Activated T-helper 2 cell treated with anti-CD3 and anti-CD28 coated beads, Interferon-gamma antibody, Interleukin-2, Interleukin-4, amounts not matched to agents 10 μg/mL and 5 μg/mL and 100 μg/mL, durations not matched to agents 14 hours and 24 hours and 36 hours (primary cell): Measurements from ENCODE around the gene PDZRN4. TPM values are rescaled to one million over a fixed set of nuclear protein-coding genes. Genes with fewer than 3 reads are reported as not detected.
"Not testable (repeated sequence)": the region's sequence is repeated elsewhere in the genome, so short reads cannot be mapped to it uniquely, and the experiment has no call there.

Experiments used
- DNase-seq: peaks from one replicate; pipeline ENCODE4 v3.0.0; 2021; ENCODE audit warnings: low spot score
- H3K27ac Mint-ChIP-seq: one replicate; pipeline ENCODE4 v1.8.0; 2021; ENCODE audit warnings: mixed read lengths
- H3K27me3 Mint-ChIP-seq: one replicate; pipeline ENCODE4 v1.8.0; 2021; ENCODE audit warnings: low read depth, mixed read lengths
- H3K36me3 Mint-ChIP-seq: one replicate; pipeline ENCODE4 v1.8.0; 2021; ENCODE audit warnings: low read depth, mixed read lengths
- H3K4me1 Mint-ChIP-seq: one replicate; pipeline ENCODE4 v1.8.0; 2021; ENCODE audit warnings: low read depth, mixed read lengths
- H3K4me3 Mint-ChIP-seq: one replicate; pipeline ENCODE4 v1.8.0; 2021; ENCODE audit warnings: low read depth, mild to moderate bottlenecking, moderate library complexity, mixed read lengths
- H3K9me3 Mint-ChIP-seq: one replicate; pipeline ENCODE4 v1.8.0; 2021; ENCODE audit warnings: mixed read lengths
- intact Hi-C: fragments of 100-400 bp; cut with micrococcal nuclease; formaldehyde crosslinking; loops from one replicate; pipeline ENCODE4 v1.15.1; 2023
- total RNA-seq: library from RNA; stranded (reverse); gene quantifications from 2 replicates; pipeline ENCODE4 v1.2.3, GENCODE V29; 2022

PDZRN4 gene
- total RNA-seq, 1 donor from 2014 or later = not detected

DNA sequence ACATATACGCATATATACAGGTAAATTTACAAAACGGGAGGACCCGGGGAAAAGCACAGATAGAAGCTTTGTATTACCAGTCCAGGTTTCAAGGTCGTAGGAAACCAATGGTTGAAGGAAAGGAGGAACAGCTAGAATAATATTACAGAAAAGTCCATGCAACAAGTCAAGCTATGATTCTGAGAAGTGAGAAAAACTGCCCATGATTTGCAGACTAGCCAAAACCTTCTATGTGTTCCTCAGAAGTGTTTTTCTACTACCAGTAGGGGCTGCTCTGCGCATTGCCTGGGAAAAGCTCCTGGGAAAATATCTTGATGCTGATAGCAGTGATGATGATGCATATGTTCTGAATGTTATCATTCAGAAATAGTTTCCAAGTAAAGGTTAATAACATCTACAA, 2.2 kb downstream of the PDZRN4 start:
- H3K4me3 Mint-ChIP-seq = no peak overlapping the region
- intact Hi-C loops = no loop called here
- H3K4me1 Mint-ChIP-seq = no peaks in the 10 kb centered on the region
- H3K27ac Mint-ChIP-seq = no peak overlapping the region
- no peak for DNase-seq
- no peaks in the 10 kb centered on the region for H3K36me3 Mint-ChIP-seq
- H3K9me3 Mint-ChIP-seq = no peaks in the 10 kb centered on the region
- H3K27me3 Mint-ChIP-seq = peaks cover 38% of the 10 kb centered on the region

DNA sequence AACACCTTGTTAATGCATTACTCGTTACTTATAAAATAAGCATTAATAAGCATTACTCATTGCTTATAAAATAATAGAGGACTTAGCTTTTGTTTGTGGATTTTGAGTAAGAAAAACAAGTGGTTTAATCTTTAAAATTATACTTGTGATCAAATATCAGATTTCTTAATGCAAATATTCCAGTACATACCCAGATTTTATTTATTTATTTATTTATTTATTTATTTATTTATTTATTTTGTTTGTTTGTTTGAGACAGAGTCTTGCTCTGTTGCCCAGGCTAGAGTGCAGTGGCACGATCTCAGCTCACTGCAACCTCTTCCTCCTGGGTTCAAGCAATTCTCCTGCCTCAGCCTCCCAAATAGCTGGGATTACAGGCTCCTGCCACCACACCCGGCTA, 3.4 kb downstream of the PDZRN4 start:
- H3K36me3 Mint-ChIP-seq, H3K4me1 Mint-ChIP-seq, intact Hi-C loops, H3K9me3 Mint-ChIP-seq, H3K4me3 Mint-ChIP-seq, DNase-seq, H3K27ac Mint-ChIP-seq: not testable (repeated sequence)
- peaks cover 36% of the 10 kb centered on the region for H3K27me3 Mint-ChIP-seq

DNA sequence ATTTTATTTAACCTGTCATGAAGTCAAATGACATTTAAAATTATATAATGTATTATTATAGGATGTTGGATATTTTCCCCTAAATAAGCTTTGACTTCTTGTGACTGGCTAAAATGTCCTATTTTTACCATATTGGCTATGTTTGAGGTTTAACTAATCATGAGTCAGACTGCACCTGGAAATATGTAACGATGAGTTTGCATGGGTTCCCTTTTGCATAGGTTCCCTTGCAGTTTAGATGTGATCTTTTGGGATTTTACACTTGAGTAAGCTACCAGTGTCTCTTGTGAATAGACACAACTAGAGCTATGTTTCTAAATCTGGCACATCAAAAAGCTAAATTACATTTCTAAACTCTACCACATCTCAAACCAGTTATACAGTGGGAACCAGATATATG, 5.2 kb downstream of the PDZRN4 start:
- no peak overlapping the region for H3K4me3 Mint-ChIP-seq
- H3K27ac Mint-ChIP-seq = no peak overlapping the region
- H3K4me1 Mint-ChIP-seq = no peaks in the 10 kb centered on the region
- DNase-seq = no peak
- peaks cover 21% of the 10 kb centered on the region for H3K27me3 Mint-ChIP-seq
- intact Hi-C loops = no loop called here
- H3K36me3 Mint-ChIP-seq = no peaks in the 10 kb centered on the region
- H3K9me3 Mint-ChIP-seq = no peaks in the 10 kb centered on the region

DNA sequence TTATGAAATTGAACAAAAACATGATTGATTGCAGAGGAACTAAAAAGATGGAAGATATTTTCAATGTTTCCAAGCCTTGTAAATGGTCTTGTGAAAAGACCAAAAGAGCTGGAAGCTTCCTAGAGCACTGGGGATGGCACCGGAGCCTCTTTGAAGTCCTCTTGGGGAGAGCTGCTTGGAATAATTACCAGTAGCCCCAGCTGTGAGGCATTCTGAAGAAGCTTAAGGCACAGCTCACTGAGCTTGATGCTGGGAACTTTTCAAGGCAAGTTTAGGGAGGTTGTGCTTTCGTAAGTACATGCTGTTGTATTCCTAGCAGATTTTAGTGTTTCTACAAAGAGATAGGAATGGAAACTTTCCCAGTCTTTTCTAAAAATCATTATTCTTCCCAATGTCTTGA, 13.9 kb downstream of the PDZRN4 start:
- Mint-ChIP-seq H3K9me3 (no peaks in the 10 kb centered on the region), H3K36me3 (no peaks in the 10 kb centered on the region), H3K4me3 (no peak overlapping the region), H3K27me3 (no peaks in the 10 kb centered on the region), H3K4me1 (no peaks in the 10 kb centered on the region), H3K27ac (no peak overlapping the region)
- intact Hi-C loops = no loop called here
- no peak for DNase-seq

DNA sequence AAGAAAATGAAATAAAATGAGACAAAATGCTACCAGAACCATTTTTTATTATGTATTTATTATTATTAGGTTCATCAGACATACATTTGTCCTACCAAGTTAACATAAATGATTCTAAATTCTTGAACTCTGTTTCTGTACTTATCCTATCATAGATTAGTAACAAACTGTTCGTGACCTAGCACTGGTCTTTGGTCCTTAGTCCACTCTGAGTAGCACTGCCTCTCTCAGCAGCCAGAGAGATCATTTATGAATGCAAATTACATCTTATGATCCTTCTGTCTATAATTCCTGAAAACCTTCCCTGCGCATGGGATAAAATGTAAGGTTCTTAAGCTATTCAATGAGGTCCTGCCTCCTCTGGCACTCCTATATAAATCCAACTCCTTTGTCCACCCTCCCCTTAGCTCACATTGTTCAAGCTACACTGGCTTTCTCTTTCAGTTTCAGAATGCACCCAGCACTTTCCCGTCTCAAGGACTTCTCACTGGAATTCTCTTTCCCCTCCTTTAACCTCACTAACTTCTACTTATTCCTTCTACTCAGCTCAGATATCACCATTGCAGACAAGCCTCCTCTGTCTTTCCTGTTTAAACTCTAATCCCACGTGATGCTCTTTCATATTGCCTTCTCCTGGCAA, 17.1 kb downstream of the PDZRN4 start:
- no peaks in the 10 kb centered on the region for H3K36me3 Mint-ChIP-seq
- no peak overlapping the region for H3K27ac Mint-ChIP-seq
- DNase-seq = no peak
- H3K4me1 Mint-ChIP-seq = no peaks in the 10 kb centered on the region
- no peak overlapping the region for H3K4me3 Mint-ChIP-seq
- H3K27me3 Mint-ChIP-seq = no peaks in the 10 kb centered on the region
- intact Hi-C loops = no loop called here
- H3K9me3 Mint-ChIP-seq = no peaks in the 10 kb centered on the region

DNA sequence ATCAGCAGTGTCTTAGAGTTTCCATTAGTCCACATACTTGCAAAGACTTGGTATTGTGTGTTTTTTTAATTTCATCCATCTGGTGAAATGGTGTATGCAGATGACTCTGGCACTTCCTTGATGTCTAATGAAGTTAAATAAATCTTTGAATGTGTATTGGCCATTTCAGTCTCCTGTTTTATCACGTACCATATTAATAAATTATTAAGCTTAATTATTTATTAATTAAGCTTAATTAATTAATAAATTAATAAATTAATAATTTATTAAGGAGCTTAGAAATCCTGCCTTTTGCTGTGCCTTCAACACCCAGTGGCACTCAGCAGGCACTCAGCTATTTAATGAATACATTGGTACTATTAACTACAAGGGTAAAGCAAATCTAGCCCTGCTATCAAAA, 18.2 kb downstream of the PDZRN4 start:
- H3K4me3 Mint-ChIP-seq = no peak overlapping the region
- H3K27me3 Mint-ChIP-seq = no peaks in the 10 kb centered on the region
- intact Hi-C loops = no loop called here
- no peaks in the 10 kb centered on the region for H3K36me3 Mint-ChIP-seq
- no peaks in the 10 kb centered on the region for H3K4me1 Mint-ChIP-seq
- H3K9me3 Mint-ChIP-seq = no peaks in the 10 kb centered on the region
- no peak overlapping the region for H3K27ac Mint-ChIP-seq
- no peak for DNase-seq

DNA sequence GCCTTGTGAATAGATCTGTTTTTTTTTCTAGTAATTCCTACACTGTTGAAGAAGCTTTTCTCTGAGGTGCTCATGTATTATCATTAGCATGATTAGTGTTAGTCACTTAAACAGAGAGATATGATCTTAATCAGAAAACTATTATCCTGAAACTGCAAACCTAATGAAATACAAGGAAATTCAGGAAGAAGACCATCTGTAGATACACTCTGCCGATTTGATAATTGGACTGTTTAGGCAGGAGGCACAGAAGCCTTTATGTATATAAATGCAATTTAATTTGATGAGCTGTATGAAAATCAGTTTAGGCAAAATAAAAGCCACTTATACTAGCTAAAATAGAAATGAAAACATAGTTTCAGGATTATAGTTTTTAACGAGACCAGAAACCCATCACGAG, 23.3 kb downstream of the PDZRN4 start:
- no peak for DNase-seq
- no peak overlapping the region for H3K27ac Mint-ChIP-seq
- no peaks in the 10 kb centered on the region for H3K27me3 Mint-ChIP-seq
- intact Hi-C loops = no loop called here
- no peaks in the 10 kb centered on the region for H3K4me1 Mint-ChIP-seq
- no peak overlapping the region for H3K4me3 Mint-ChIP-seq
- no peaks in the 10 kb centered on the region for H3K9me3 Mint-ChIP-seq
- H3K36me3 Mint-ChIP-seq = no peaks in the 10 kb centered on the region

DNA sequence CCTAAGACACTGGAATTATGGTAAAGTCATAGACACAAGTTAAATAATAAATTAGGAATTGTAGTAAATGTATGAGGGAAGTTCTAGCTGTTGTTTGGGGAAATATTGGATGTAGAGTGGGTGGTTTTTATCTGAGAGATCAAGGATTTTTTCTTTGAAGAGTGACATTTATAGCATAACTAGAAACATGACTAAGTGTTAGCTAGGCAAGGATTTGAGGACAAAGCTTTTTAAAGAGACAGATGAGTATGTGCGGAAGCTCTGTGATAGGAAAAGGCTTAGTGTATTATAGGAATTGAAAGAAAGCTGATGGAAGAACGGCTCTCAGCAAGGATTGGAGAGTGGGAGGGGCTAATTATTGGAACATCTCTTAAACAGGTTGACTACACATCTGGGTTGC, 24.5 kb downstream of the PDZRN4 start:
- Mint-ChIP-seq H3K4me3 (no peak overlapping the region), H3K27ac (no peak overlapping the region), H3K27me3 (no peaks in the 10 kb centered on the region), H3K9me3 (no peaks in the 10 kb centered on the region), H3K4me1 (no peaks in the 10 kb centered on the region), H3K36me3 (no peaks in the 10 kb centered on the region)
- DNase-seq = no peak
- intact Hi-C loops = no loop called here

DNA sequence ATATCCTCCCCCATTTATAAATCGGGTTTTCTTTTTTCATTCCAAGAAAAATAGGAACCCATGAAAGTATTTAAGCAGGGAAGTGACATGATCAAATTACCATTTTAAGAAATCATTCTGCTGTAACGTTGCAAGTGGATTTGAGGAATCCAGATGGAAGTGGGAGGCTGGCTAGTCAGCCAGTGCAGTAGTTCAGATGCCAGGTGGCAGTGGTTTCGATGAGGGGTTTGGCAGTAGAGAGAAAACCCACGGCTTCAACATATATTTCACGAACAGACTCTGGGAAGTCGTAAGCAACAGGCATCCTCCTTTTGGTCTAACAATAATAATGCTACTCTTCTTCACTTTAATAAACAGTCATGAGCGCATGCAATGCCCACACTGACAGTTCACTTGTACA, 25.0 kb downstream of the PDZRN4 start:
- no peak overlapping the region for H3K27ac Mint-ChIP-seq
- H3K4me3 Mint-ChIP-seq = no peak overlapping the region
- DNase-seq = no peak
- no peaks in the 10 kb centered on the region for H3K36me3 Mint-ChIP-seq
- H3K9me3 Mint-ChIP-seq = no peaks in the 10 kb centered on the region
- no peaks in the 10 kb centered on the region for H3K4me1 Mint-ChIP-seq
- no peaks in the 10 kb centered on the region for H3K27me3 Mint-ChIP-seq
- intact Hi-C loops = no loop called here

DNA sequence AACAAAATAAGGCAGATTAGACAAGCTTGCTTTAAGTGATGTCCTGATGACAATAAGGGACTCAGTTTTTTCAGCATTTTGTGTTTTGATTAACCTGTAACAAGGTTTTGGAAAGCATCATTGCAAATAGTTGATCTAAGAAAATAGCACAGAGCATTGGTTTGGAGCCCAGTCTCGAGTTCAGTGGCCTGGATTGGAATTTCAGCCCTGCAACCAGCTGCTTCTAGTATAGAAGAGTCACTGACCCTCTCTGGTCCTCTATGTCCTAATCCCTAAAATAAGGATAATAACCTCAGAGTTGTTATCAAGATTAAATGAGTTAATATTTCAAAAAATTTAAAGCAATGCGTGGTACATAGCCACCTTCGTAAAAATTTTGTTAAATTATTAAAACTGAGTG, 25.5 kb downstream of the PDZRN4 start:
- Mint-ChIP-seq H3K27ac (no peak overlapping the region), H3K9me3 (no peaks in the 10 kb centered on the region), H3K36me3 (no peaks in the 10 kb centered on the region), H3K4me3 (no peak overlapping the region), H3K4me1 (no peaks in the 10 kb centered on the region), H3K27me3 (no peaks in the 10 kb centered on the region)
- intact Hi-C loops = no loop called here
- no peak for DNase-seq

DNA sequence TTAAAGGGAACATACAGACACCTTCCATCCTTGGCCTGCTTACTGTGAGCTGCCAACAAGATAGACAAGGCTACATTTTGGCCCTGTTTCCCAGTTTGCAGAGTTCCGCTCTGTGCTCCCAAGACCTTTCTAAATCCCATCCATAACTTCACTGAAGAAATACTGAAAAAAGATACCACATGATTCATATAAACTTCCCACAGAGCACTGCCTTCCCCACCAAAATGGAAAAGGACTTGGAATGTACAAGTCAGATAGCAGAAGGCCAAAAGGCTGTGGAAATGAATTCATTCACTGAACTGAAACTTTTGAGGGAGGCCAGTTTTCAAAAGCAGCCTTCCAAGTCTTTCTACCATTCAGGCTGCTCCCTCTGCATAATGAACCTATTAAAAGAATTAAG, 29.6 kb downstream of the PDZRN4 start:
- H3K4me1 Mint-ChIP-seq = no peaks in the 10 kb centered on the region

DNA sequence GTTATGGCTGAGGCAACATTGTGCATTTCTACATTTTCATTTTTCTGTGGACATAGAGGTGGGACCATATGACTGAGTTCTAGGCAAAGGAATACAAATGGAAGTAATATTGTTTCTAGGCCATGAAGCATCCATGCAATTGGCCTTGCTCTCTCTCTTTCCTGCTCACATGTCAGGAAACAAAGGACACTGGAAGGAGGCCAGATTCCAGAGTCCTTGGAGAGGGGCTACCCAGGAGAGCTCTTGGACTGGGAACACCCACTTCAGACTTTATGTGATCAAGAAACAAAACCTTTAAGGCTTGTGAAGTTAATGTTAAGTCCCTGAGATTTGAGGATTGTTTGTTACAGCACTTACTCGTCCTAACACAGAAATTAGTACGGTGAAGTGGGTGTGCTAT, 32.8 kb downstream of the PDZRN4 start:
- H3K27me3 Mint-ChIP-seq = no peaks in the 10 kb centered on the region
- no peaks in the 10 kb centered on the region for H3K9me3 Mint-ChIP-seq
- H3K36me3 Mint-ChIP-seq = no peaks in the 10 kb centered on the region
- DNase-seq = no peak
- H3K27ac Mint-ChIP-seq = no peak overlapping the region
- intact Hi-C loops = no loop called here
- no peak overlapping the region for H3K4me3 Mint-ChIP-seq
- no peaks in the 10 kb centered on the region for H3K4me1 Mint-ChIP-seq

More for the DNA sequence above, 29.6 kb downstream of the PDZRN4 start:
- H3K4me3 Mint-ChIP-seq = no peak overlapping the region
- H3K27me3 Mint-ChIP-seq = no peaks in the 10 kb centered on the region
- H3K9me3 Mint-ChIP-seq = no peaks in the 10 kb centered on the region
- DNase-seq = no peak
- H3K36me3 Mint-ChIP-seq = no peaks in the 10 kb centered on the region
- intact Hi-C loops = no loop called here
- H3K27ac Mint-ChIP-seq = no peak overlapping the region

DNA sequence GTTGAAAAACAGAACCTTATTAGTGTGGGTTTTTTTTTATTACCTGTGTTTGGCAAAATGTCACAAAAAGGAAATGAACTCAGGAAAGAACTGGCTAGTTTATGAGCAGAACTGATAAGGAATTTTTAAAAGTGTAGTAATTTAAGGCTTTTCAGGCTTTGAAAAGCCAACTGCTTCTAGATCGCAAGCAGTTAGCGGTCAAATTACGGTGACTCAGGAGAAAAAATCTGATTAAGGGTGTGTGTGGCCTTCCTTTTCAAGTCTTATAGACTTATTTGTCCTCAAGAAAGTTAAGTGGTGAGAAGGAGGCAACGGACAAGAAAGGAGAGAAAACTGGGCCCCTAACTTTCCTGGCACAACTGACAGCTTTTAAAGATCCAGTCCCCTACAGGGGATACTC, 33.4 kb downstream of the PDZRN4 start:
- Mint-ChIP-seq H3K27me3 (no peaks in the 10 kb centered on the region), H3K9me3 (no peaks in the 10 kb centered on the region), H3K27ac (no peak overlapping the region), H3K4me3 (no peak overlapping the region), H3K36me3 (no peaks in the 10 kb centered on the region), H3K4me1 (no peaks in the 10 kb centered on the region)
- intact Hi-C loops = no loop called here
- no peak for DNase-seq

DNA sequence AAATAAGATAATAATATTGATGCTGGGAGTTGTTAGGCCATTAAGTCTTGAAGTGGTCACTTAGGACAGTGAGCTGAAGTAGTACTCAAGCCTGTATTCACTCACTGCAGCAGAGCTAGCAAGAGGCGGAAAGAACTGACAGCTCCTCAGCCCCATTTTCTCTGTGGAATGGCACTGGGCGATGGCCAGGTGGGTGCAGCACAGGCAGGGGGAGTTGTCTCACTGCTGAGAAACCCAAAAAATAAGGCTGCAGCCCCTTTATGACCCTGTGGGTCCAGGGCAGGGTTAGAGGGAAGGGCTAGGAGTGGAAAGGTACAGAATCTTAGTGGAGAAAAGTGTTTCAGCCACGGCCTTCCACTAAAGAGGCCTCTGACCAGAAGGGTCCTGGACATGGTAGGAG, 35.5 kb downstream of the PDZRN4 start:
- no peaks in the 10 kb centered on the region for H3K27me3 Mint-ChIP-seq
- DNase-seq = no peak
- H3K4me3 Mint-ChIP-seq = no peak overlapping the region
- intact Hi-C loops = no loop called here
- no peak overlapping the region for H3K27ac Mint-ChIP-seq
- no peaks in the 10 kb centered on the region for H3K36me3 Mint-ChIP-seq
- no peaks in the 10 kb centered on the region for H3K4me1 Mint-ChIP-seq
- no peaks in the 10 kb centered on the region for H3K9me3 Mint-ChIP-seq
